AG04450 (cell line): ENCODE data around the gene PGR. TPM values are rescaled to one million over a fixed set of nuclear protein-coding genes. Genes with fewer than 3 reads are reported as not detected.

Source experiments
- CTCF ChIA-PET: fragments of 300-600, 350-600 bp; formaldehyde crosslinking; extraction: SDS; loops from one replicate; lab custom pipeline; 2022; ENCODE audit warnings: antibody characterized with exemption, inconsistent platforms; lab: Charles Lee
- POLR2A ChIA-PET: fragments of 350-600 bp; formaldehyde crosslinking; extraction: SDS; loops from one replicate; lab custom pipeline; 2021; ENCODE audit warnings: antibody characterized with exemption, inconsistent platforms; lab: Yijun Ruan, JAX
- DNase-seq: peaks from one replicate; pipeline ENCODE4 v3.0.0-alpha.2; 2011; ENCODE audit warnings: low read depth, low spot score
- H3K27ac ChIP-seq: one replicate; pipeline ENCODE4 v1.5.1; 2012; ENCODE audit warnings: low read depth, low read length, control low read depth
- H3K27me3 ChIP-seq: one replicate; pipeline ENCODE4 v1.6.0; 2012; ENCODE audit warnings: low read length; ENCODE audit not compliant: control insufficient read depth, insufficient read depth
- H3K4me3 ChIP-seq: 2 replicates; pipeline ENCODE4 v1.5.1; 2011; ENCODE audit warnings: mild to moderate bottlenecking, low read depth, low read length, control low read depth
- H3K9me3 ChIP-seq: 2 replicates; pipeline ENCODE4 v1.5.1; 2012; ENCODE audit warnings: low read length; ENCODE audit not compliant: control insufficient read depth, insufficient read depth
- CTCF ChIP-seq: IDR thresholded peaks from 2 replicates; pipeline ENCODE4 v1.5.1; 2011; ENCODE audit warnings: low read depth, low read length, control low read depth, inconsistent platforms
- polyA plus RNA-seq: library from polyadenylated mRNA; depleted of rRNA; stranded (reverse); fragments of >200 nt; gene quantifications from 2 replicates; pipeline ENCODE4 v1.2.3, GENCODE V29; 2011

PGR gene
- polyA plus RNA-seq, 1 experiment = not detected

GRCh38 chr11:101032991-101033390 lies 96.6 kb downstream of the PGR start:
- CTCF ChIA-PET = no interaction called here
- POLR2A ChIA-PET = no interaction called here
- no peak for TF ChIP-seq CTCF

GRCh38 chr11:101031713-101032112 lies 97.9 kb downstream of the PGR start:
- Histone ChIP-seq H3K27ac (no peak overlapping the region), H3K4me3 (no peak overlapping the region), H3K9me3 (no peaks in the 10 kb centered on the region), H3K27me3 (no peaks in the 10 kb centered on the region)
- CTCF ChIA-PET = no interaction called here
- POLR2A ChIA-PET = no interaction called here
- no peak for TF ChIP-seq CTCF
- no peak for DNase-seq

More at GRCh38 chr11:101032991-101033390, 96.6 kb downstream of the PGR start:
- Histone ChIP-seq H3K9me3 (no peaks in the 10 kb centered on the region), H3K27me3 (no peaks in the 10 kb centered on the region), H3K4me3 (no peak overlapping the region), H3K27ac (no peak overlapping the region)
- no peak for DNase-seq

- Histone ChIP-seq H3K4me3 (no peak overlapping the region), H3K27ac (no peak overlapping the region), H3K27me3 (no peaks in the 10 kb centered on the region), H3K9me3 (no peaks in the 10 kb centered on the region)
- TF ChIP-seq CTCF = no peak
- POLR2A ChIA-PET = no interaction called here
- no peak for DNase-seq
- CTCF ChIA-PET = interaction anchor here (0.6 kb wide), 1 partner anchor 57 kb away, joined by 3 read pairs; no protein-coding TSS in a partner anchor
These were observed 98.9 kb downstream of the PGR start for GRCh38 chr11:101030692-101031091.

- CTCF ChIA-PET = no interaction called here
- H3K27me3 ChIP-seq = no peaks in the 10 kb centered on the region
- no peak for TF ChIP-seq CTCF
- H3K4me3 ChIP-seq = no peak overlapping the region
- DNase-seq = no peak
- H3K9me3 ChIP-seq = no peaks in the 10 kb centered on the region
- no peak overlapping the region for H3K27ac ChIP-seq
- POLR2A ChIA-PET = no interaction called here
These were observed 99.6 kb downstream of the PGR start for GRCh38 chr11:101030015-101030414.

- Histone ChIP-seq H3K27ac (no peak overlapping the region), H3K27me3 (no peaks in the 10 kb centered on the region), H3K9me3 (no peaks in the 10 kb centered on the region), H3K4me3 (no peak overlapping the region)
- POLR2A ChIA-PET = no interaction called here
- no peak for TF ChIP-seq CTCF
- CTCF ChIA-PET = no interaction called here
- no peak for DNase-seq
These were observed 101.0 kb downstream of the PGR start for GRCh38 chr11:101028644-101029043.
